ENCODE data around the gene EDRF1.
"Not testable (repeated sequence)": the region's sequence is repeated elsewhere in the genome, so short reads cannot be mapped to it uniquely, and the experiment has no call there.

EDRF1 gene

GRCh38 chr10:125700355-125700911, 19.1 kb upstream of the EDRF1 start:
- no peaks in the 10 kb centered on the region for H3K9me3 ChIP-seq (ENCODE audit: severe bottlenecking)
- H3K27me3 ChIP-seq (ENCODE audit: insufficient read depth, low read depth, severe bottlenecking) = no peaks in the 10 kb centered on the region
- no peak overlapping the region for H3K4me3 ChIP-seq (ENCODE audit: low read depth, low read length)
- no peaks in the 10 kb centered on the region for H3K36me3 ChIP-seq
- TF ChIP-seq CTCF (IDR thresholded peaks at IDR 0.05; ENCODE audit: low read depth, low read length) = no peak
- DNase-seq = no peak
- no peak overlapping the region for H3K27ac ChIP-seq

- H3K4me3 ChIP-seq (ENCODE audit: low read depth, low read length) = no peak overlapping the region
- DNase-seq = no peak
- TF ChIP-seq CTCF (IDR thresholded peaks at IDR 0.05; ENCODE audit: low read depth, low read length) = no peak
- no peak overlapping the region for H3K27ac ChIP-seq
- H3K9me3 ChIP-seq (ENCODE audit: severe bottlenecking) = no peaks in the 10 kb centered on the region
- H3K36me3 ChIP-seq = no peaks in the 10 kb centered on the region
- H3K27me3 ChIP-seq (ENCODE audit: insufficient read depth, low read depth, severe bottlenecking) = no peaks in the 10 kb centered on the region
These were observed 11.7 kb upstream of the EDRF1 start for GRCh38 chr10:125707541-125708468.

GRCh38 chr10:125708971-125709503, 10.5 kb upstream of the EDRF1 start:
- H3K9me3 ChIP-seq (ENCODE audit: severe bottlenecking) = no peaks in the 10 kb centered on the region
- no peak for DNase-seq
- no peak overlapping the region for H3K27ac ChIP-seq
- H3K4me3 ChIP-seq (ENCODE audit: low read depth, low read length) = no peak overlapping the region
- TF ChIP-seq CTCF (IDR thresholded peaks at IDR 0.05; ENCODE audit: low read depth, low read length) = no peak
- H3K27me3 ChIP-seq (ENCODE audit: insufficient read depth, low read depth, severe bottlenecking) = no peaks in the 10 kb centered on the region
- no peaks in the 10 kb centered on the region for H3K36me3 ChIP-seq

GRCh38 chr10:125709553-125710474, 9.7 kb upstream of the EDRF1 start:
- no peak for DNase-seq
- TF ChIP-seq CTCF (IDR thresholded peaks at IDR 0.05; ENCODE audit: low read depth, low read length) = no peak
- H3K4me3 ChIP-seq (ENCODE audit: low read depth, low read length) = no peak overlapping the region
- no peak overlapping the region for H3K27ac ChIP-seq
- peaks cover under 1% of the 10 kb centered on the region for H3K9me3 ChIP-seq (ENCODE audit: severe bottlenecking)
- no peaks in the 10 kb centered on the region for H3K36me3 ChIP-seq
- no peaks in the 10 kb centered on the region for H3K27me3 ChIP-seq (ENCODE audit: insufficient read depth, low read depth, severe bottlenecking)

- H3K27ac ChIP-seq = no peak overlapping the region
- TF ChIP-seq CTCF (IDR thresholded peaks at IDR 0.05; ENCODE audit: low read depth, low read length) = no peak
- no peaks in the 10 kb centered on the region for H3K27me3 ChIP-seq (ENCODE audit: insufficient read depth, low read depth, severe bottlenecking)
- no peaks in the 10 kb centered on the region for H3K36me3 ChIP-seq
- H3K9me3 ChIP-seq (ENCODE audit: severe bottlenecking) = peaks cover 3% of the 10 kb centered on the region
- no peak overlapping the region for H3K4me3 ChIP-seq (ENCODE audit: low read depth, low read length)
- no peak for DNase-seq
These were observed 8.3 kb upstream of the EDRF1 start for GRCh38 chr10:125711110-125711750.

- not testable (repeated sequence) for DNase-seq; H3K9me3 ChIP-seq (ENCODE audit: severe bottlenecking); H3K36me3 ChIP-seq; H3K4me3 ChIP-seq (ENCODE audit: low read depth, low read length); H3K27me3 ChIP-seq (ENCODE audit: insufficient read depth, low read depth, severe bottlenecking); H3K27ac ChIP-seq
These were observed 4.8 kb upstream of the EDRF1 start for GRCh38 chr10:125714728-125715127.

Data from WERI-Rb-1 (cell line).